HUES64 (cell line): Measurements from ENCODE around the gene BCL2.
"Not testable (repeated sequence)": the region's sequence is repeated elsewhere in the genome, so short reads cannot be mapped to it uniquely, and the experiment has no call there.

Experiments
- H3K27ac ChIP-seq: 2 replicates; pipeline ENCODE4 v1.7.0; 2013; ENCODE audit warnings: low read depth, low read length, inconsistent platforms
- H3K27me3 ChIP-seq: 2 replicates; pipeline ENCODE4 v1.6.1; 2013; ENCODE audit warnings: mild to moderate bottlenecking, low read length; ENCODE audit not compliant: insufficient read depth
- H3K36me3 ChIP-seq: 2 replicates; pipeline ENCODE4 v1.6.1; 2013; ENCODE audit warnings: mild to moderate bottlenecking, low read length; ENCODE audit not compliant: insufficient read depth
- H3K4me1 ChIP-seq: 2 replicates; pipeline ENCODE4 v1.6.1; 2013; ENCODE audit warnings: mild to moderate bottlenecking, low read length, moderate library complexity; ENCODE audit not compliant: insufficient read depth
- H3K4me3 ChIP-seq: 2 replicates; pipeline ENCODE4 v1.5.1; 2013; ENCODE audit warnings: mild to moderate bottlenecking, low read length, moderate library complexity
- H3K9ac ChIP-seq: 2 replicates; pipeline ENCODE4 v1.6.1; 2013; ENCODE audit warnings: mild to moderate bottlenecking, low read depth, low read length
- H3K9me3 ChIP-seq: 2 replicates; pipeline ENCODE4 v1.6.1; 2013; ENCODE audit warnings: low read depth, low read length; ENCODE audit not compliant: insufficient read depth
- WGBS: fragments of 150-250, 120-280 bp; methylation state at CpG from one replicate; pipeline ENCODE4 v1.1.7; 2013; ENCODE audit warnings: missing lambda C conversion rate; 5-methylcytosine and 5-hydroxymethylcytosine counted together

The BCL2 gene

DNA sequence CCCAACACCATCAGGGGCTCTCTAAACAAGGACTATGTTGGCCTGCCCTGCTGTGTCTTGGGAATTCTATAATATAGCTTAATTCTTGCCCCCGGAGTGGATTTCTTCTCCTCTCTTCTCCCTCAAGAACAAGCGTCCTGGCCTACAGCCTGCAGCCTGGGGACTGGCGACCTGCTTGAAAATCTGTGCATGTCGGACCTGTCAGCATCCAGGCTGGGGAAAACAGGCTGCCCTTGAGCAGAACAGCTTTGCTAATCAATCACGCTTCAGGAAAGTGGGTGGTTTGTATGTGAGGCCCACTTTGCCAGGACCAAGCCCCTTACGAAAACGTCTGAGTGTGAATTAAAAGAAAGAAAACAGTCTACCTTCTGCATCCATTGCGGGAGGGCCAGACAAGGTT is 116.7 kb downstream of the BCL2 start:
- no peaks in the 10 kb centered on the region for H3K27me3 ChIP-seq
- no peaks in the 10 kb centered on the region for H3K36me3 ChIP-seq
- H3K4me3 ChIP-seq: no peak overlapping the region
- H3K9ac ChIP-seq: no peak overlapping the region
- H3K9me3 ChIP-seq: no peaks in the 10 kb centered on the region
- 94% methylated on average over 8 of the region's 8 CpGs for WGBS
- H3K27ac ChIP-seq: no peak overlapping the region
- no peaks in the 10 kb centered on the region for H3K4me1 ChIP-seq

DNA sequence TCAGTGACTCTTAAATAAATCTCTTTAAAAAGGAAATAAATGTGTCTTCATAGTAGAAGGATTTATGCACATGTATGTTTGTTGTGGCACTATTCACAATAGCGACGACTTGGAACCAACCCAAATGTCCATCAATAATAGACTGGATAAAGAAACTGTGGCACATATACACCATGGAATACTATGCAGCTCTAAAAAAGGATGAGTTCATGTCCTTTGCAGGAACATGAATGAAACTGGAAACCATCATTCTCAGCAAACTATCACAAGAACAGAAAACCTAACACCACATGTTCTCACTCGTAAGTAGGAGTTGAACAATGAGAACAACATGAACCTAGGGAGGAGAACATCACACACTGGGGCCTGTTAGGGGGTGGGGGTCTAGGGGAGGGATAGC is 118.1 kb downstream of the BCL2 start:
- 94% methylated on average over 3 of the region's 3 CpGs for WGBS
- H3K4me1 ChIP-seq: not testable (repeated sequence)

DNA sequence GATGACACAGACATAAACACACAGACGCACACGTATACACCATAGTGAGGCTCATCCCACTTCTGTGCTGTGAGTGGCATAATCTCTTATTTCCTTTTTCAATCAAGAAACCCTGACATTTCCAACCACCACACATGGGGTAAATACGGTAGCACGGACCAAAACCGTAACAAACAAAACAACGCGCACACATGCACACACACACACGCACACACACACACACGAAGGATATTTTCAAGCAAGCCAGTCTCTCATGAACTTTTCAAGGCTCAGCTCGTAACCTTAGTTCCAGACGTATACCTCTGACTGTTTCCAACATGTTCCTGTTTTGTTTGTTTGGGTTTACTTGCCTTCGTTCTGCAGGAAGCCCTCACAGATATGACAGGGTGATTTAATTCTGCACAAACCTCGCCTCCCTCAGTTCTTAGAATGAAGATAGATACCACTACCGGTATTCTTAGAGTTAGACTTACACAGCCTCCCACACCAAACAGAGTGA is 119.8 kb downstream of the BCL2 start:
- no peak overlapping the region for H3K4me3 ChIP-seq
- no peaks in the 10 kb centered on the region for H3K27me3 ChIP-seq
- H3K4me1 ChIP-seq: no peaks in the 10 kb centered on the region
- H3K36me3 ChIP-seq: no peaks in the 10 kb centered on the region
- WGBS: 93% methylated on average over 14 of the region's 14 CpGs
- no peaks in the 10 kb centered on the region for H3K9me3 ChIP-seq
- no peak overlapping the region for H3K9ac ChIP-seq
- H3K27ac ChIP-seq: no peak overlapping the region

More for the DNA sequence above, 118.1 kb downstream of the BCL2 start:
- H3K27me3 ChIP-seq, H3K36me3 ChIP-seq, H3K4me3 ChIP-seq, H3K27ac ChIP-seq, H3K9ac ChIP-seq, H3K9me3 ChIP-seq: not testable (repeated sequence)

DNA sequence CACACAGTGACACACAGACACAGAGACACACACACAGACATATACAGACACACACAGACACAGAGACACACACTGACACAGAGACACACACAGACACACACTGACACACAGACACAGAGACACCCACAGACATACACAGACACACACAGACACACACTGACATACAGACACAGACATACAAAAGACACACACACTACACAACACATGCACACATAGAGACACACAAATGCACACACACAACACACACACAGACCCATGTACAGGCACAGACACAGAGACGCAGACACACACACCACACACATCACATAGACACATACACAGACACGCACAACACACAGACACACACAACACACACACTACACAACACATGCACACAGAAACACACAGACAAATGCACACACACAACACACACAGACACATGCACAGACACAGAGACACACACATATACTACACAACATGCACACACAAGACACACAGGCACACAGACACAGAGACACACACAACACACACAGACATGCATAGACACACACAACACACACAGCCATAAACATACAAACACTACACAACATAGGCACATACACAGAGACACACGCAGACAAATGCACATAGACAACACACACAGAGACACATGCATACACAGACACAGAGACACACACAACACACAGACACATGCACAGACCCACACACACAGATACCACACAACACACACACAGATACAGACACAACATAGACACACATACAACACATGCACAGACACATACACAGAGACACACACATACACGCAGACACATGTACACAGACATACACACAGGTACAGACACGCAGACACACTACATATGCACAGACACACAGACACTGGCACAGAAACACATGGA is 120.5 kb downstream of the BCL2 start:
- WGBS: 96% methylated on average over 5 of the region's 5 CpGs
- Histone ChIP-seq H3K27ac (no peak overlapping the region), H3K4me3 (no peak overlapping the region)

DNA sequence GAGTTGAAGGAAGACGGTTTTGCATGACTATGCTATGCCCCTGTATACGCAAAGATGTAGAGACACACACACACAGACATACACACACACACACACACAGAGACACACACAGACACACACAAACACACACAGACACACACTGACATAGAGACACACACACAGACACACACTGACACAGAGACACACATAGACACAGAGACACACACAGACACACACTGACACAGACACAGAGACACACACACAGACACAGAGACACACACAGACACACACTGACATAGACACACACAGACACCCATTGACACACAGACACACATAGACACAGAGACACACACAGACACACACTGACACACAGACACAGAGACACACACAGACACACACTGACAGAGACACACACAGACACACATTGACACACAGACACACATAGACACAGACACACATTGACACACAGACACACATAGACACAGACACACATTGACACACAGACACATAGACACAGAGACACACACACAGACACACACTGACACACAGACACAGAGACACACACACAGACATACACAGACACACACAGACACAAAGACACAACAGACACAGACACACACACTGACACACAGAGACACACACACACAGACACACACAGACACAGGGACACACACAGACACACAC is 121.3 kb downstream of the BCL2 start:
- Histone ChIP-seq H3K4me1 (no peaks in the 10 kb centered on the region), H3K4me3 (no peak overlapping the region), H3K9me3 (no peaks in the 10 kb centered on the region), H3K27me3 (no peaks in the 10 kb centered on the region), H3K36me3 (no peaks in the 10 kb centered on the region), H3K9ac (no peak overlapping the region), H3K27ac (no peak overlapping the region)
- 82% methylated on average over 2 of the region's 2 CpGs for WGBS

More for the DNA sequence above, 120.5 kb downstream of the BCL2 start:
- H3K9ac ChIP-seq: no peak overlapping the region
- no peaks in the 10 kb centered on the region for H3K36me3 ChIP-seq
- no peaks in the 10 kb centered on the region for H3K9me3 ChIP-seq
- no peaks in the 10 kb centered on the region for H3K27me3 ChIP-seq
- no peaks in the 10 kb centered on the region for H3K4me1 ChIP-seq

DNA sequence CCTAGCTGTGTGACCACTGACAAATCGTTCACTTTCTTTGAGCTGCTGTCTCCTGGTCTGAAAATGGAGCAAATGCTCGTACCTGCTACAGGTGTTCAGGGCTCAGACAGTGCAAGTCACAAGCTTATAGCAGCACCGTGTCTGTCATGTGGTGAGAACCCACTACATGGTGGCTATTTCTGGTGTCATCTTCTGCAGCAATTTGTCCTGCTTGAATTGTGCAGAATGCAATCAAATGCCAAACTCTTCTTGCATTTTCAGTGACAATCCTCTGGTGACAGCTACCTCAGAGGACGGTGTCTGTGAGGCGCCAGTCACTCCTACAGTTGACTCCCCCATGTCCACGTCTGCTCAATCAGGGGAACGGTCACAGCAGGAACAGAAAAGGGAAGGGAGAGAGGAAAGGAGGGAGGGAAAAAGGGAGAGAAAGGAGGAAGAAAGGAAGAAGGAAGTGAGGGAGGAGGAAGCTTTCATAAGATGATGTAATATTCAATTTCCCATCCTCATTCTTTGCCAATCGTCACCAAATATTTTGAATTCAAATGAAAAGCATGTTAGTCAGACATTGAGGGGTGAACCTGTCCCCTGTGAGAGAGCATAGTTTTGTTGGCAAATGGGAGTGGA is 122.2 kb downstream of the BCL2 start:
- Histone ChIP-seq H3K9ac (no peak overlapping the region), H3K27ac (no peak overlapping the region), H3K36me3 (no peaks in the 10 kb centered on the region), H3K27me3 (no peaks in the 10 kb centered on the region), H3K4me3 (no peak overlapping the region), H3K4me1 (no peaks in the 10 kb centered on the region), H3K9me3 (no peaks in the 10 kb centered on the region)
- 79% methylated on average over 8 of the region's 8 CpGs for WGBS

DNA sequence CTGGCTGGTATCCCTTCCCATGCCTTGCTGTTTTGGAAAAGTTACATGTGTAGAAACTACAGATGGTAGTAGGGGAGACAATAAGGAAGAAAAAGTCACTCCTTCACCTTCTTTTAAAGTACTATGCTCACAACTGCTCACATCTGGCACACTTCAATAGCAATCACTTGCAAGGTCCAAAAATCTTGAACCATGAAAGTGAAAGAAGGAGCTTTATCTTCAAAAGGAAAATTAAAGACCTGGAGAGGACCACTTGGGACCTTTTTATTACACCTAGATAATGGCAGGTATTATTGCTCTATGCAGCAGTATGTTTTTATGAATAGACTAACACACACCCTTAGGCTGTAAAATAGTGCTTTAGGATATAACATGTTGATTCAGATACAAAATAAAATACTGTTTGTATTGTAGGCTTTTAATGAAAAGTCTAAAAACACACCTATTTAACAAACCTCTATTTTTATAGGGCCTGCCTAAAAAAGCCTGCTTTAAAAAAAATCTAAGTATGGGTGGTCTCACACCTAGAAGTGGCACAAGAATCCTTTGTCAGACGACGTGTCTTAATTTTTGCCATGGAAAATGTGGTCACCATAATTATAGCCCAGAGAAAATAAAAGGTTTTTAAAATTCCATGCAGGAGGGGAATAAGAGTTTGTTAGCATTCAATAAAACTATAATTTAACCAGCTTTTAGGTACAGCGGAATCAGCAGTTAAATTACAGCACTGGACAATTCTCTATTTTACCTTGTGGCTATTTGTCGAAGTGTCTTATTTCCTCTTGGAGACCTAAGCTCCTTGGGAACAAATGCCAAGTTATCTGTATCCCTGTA is 124.0 kb downstream of the BCL2 start:
- Histone ChIP-seq H3K27me3 (no peaks in the 10 kb centered on the region), H3K9ac (no peak overlapping the region), H3K4me3 (no peak overlapping the region), H3K27ac (no peak overlapping the region), H3K36me3 (no peaks in the 10 kb centered on the region), H3K9me3 (no peaks in the 10 kb centered on the region), H3K4me1 (no peaks in the 10 kb centered on the region)
- 95% methylated on average over 4 of the region's 4 CpGs for WGBS

DNA sequence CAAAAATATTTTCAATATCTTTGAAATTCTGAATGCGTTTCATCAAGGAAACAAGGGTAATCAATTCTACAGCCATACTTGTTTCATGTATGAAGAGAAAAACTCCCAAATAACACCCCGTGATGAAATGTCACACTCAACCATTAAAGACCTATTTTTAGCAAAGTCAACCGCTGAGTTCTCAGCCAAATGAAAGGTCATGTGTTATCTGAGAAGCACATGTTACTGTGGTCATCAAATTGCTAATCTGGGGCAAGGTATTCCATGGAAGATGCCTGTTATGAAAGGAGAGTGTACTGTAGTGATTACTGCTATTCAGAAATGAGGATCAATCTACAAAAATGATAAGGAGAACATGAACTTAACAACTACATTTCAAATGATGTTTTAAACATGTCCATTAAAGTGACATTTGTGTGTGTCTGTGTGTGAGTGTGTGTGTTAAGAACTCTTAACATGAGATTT is 126.7 kb downstream of the BCL2 start:
- WGBS: 97% methylated on average over 3 of the region's 3 CpGs

DNA sequence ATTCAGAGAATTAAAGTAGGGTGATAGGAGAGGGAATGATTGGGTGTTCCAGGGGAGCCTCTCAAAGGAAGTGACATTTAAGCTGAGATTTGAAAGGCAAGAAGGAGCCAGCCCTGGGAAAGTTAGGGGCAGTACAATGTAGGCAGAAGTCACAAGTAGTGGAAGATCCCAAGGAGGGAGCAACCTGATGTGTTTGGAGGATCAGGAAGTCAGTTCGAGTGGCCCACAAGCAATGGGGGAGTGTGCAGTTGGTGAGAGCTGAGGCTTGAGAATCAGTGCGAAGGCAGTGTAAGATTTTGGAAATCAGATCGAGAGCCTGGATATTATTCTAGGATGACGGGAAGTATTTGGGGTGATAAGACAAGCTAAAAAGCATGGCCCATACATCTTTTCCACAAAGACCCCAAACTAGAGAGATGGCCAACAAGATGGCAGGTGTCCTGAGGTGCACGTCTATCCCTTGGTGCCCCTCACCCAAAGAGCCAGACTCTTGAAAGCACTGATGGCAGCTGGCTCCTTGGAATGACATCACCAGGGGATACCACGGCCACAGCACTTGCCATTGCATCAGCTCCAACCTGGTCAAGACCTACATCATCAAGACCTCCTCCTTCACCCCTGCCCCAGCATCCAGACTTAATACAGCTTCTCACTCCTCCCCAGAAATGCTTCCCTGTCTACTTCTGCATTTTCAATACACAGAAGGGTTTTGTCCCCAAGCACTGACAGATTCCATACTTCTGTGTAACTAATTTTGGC is 127.3 kb downstream of the BCL2 start:
- Histone ChIP-seq H3K4me3 (no peak overlapping the region), H3K36me3 (no peaks in the 10 kb centered on the region), H3K27me3 (no peaks in the 10 kb centered on the region), H3K9ac (no peak overlapping the region), H3K9me3 (no peaks in the 10 kb centered on the region), H3K4me1 (no peaks in the 10 kb centered on the region), H3K27ac (no peak overlapping the region)
- WGBS: 90% methylated on average over 6 of the region's 6 CpGs

More for the DNA sequence above, 126.7 kb downstream of the BCL2 start:
- H3K27me3 ChIP-seq: no peaks in the 10 kb centered on the region
- H3K9ac ChIP-seq: no peak overlapping the region
- no peaks in the 10 kb centered on the region for H3K4me1 ChIP-seq
- H3K36me3 ChIP-seq: no peaks in the 10 kb centered on the region
- H3K4me3 ChIP-seq: no peak overlapping the region
- H3K9me3 ChIP-seq: no peaks in the 10 kb centered on the region
- H3K27ac ChIP-seq: no peak overlapping the region

DNA sequence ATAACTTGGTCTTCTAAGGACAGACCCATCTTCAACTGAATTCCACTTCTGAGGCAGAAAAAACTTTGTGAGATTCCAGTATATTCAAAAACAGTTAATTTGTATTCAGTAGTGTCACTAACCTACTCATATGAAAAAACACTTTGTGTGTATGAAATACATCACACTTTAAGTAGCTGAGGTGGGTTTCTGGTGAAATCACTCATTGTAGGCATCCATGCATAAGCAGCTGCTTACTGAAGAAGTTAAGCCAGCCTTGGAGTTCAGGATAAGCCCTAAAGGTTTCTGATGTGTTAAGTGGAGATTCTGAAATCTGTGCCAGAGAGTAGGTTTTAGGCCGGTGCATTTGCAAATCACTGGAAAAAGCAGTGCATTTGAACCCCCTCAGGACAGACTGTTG is 128.2 kb downstream of the BCL2 start:
- Histone ChIP-seq H3K27me3 (no peaks in the 10 kb centered on the region), H3K4me3 (no peak overlapping the region), H3K36me3 (no peaks in the 10 kb centered on the region), H3K27ac (no peak overlapping the region), H3K9ac (no peak overlapping the region), H3K4me1 (no peaks in the 10 kb centered on the region), H3K9me3 (no peaks in the 10 kb centered on the region)
- WGBS: 80% methylated on average over 1 of the region's 1 CpG
